IPS DF 4.7 (cell line): ENCODE data around the gene RNF11.

Experiments used
- DNase-seq: peaks from one replicate; pipeline ENCODE4 v3.0.0-alpha.2; 2013; ENCODE audit warnings: low spot score; ENCODE audit errors: extremely low read depth

RNF11 gene

GRCh38 chr1:51263147-51263877, 27.2 kb downstream of the RNF11 start:
- no peak for DNase-seq

DNA sequence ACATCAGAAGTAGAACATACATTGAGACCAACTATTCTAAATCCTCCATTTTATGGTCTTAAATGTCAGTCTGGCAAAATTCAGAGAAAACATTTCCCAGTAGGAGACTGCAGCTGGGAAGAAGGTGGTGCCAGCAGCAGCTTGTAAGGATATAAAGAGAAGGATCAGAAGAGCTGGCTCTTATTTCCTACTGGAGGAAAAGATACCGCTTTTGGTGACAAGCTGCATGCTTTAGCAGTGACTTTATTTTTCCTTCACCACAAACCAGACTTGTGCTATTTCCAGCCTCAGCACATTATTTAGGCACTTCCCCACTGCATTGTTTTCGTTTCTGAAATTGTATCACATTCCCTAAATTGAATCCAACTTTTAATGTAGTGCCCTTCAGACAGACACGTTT, 28.4 kb downstream of the RNF11 start:
- no peak for DNase-seq

DNA sequence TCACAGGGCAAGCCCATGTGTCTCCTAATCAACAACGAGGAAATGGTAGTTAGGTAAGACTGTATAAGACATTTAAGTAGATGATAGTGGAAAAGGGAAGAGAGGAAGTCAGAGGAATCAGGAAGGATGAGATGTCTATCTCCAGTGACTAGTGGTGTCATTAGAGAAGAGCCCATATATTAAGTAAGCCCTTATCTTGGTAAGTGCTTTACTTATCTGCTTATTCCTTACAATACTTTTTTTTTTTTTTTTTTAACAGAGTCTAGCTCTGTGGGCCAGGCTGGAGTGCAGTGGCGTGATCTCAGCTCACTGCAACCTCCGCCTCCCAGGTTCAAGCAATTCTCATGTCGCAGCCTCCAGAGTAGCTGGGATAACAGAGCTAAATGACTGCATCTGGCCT, 29.5 kb downstream of the RNF11 start:
- no peak for DNase-seq

GRCh38 chr1:51266181-51266580, 30.1 kb downstream of the RNF11 start:
- DNase-seq: no peak

DNA sequence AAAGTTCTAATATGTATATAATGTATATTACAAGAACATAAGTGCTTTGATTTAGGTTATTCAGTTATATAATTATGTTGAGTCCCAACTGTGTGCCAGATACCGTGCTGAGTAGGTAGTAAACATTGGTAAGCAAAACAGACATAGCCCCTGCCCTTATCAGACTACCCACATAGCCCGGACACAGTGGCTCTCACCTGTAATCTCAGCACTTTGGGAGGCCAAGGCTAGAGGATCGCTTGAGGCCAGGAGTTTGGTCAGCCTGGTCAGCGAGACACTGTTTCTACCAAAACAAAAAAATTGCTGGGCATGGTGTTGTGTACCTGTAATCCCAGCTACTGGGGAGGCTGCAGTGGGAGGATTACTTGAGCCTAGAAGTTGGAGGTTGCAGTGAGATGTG, 30.7 kb downstream of the RNF11 start:
- no peak for DNase-seq

- no peak for DNase-seq
These were observed 32.6 kb downstream of the RNF11 start for GRCh38 chr1:51268634-51269033.

GRCh38 chr1:51270751-51271150, 34.7 kb downstream of the RNF11 start:
- no peak for DNase-seq

GRCh38 chr1:51272916-51273315, 36.8 kb downstream of the RNF11 start:
- DNase-seq: no peak

- no peak for DNase-seq
These were observed 38.6 kb downstream of the RNF11 start for GRCh38 chr1:51274676-51275075.

- no peak for DNase-seq
These were observed 40.2 kb downstream of the RNF11 start for GRCh38 chr1:51276286-51276685.

- DNase-seq: no peak
These were observed 44.4 kb downstream of the RNF11 start for GRCh38 chr1:51280321-51280978.

DNA sequence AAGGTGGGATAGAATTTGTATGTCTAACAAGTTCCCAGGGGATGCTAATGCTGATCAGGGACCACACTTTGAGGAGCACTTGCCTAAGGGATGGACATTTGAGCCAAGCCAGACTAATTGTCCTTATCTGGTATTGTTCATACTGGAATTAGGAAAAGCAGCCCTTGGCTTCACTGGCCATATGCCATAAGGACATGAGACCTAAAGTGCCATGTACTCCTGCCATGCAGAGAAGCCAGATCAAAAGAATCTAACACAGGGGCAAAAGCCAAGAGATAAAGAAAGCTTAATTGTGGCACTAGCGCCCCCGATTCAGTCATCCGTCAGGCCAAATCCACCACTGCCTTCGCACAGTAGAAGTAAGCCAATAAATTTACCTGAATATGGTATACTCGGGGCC, 45.7 kb downstream of the RNF11 start:
- no peak for DNase-seq

DNA sequence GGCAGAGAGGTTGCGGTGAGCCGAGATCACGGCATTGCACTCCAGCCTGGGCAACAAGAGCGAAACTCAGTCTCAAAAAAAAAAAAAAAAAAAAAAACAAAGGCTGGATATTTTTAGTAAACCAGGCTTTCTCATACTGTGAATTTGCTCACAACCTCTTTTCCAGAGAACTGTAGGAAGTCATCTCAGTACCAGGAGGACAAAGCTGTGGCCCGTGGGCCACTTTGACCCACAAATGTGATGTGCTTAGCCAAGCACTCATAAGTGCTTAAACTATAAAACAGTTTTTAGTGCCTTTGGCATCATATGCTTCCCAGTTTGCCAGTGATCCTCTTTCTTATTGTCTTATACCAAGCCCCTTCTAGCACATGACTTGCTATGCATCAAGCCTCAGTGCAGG, 46.5 kb downstream of the RNF11 start:
- no peak for DNase-seq

- no peak for DNase-seq
These were observed 47.9 kb downstream of the RNF11 start for GRCh38 chr1:51283979-51284378.

GRCh38 chr1:51284487-51284954, 48.4 kb downstream of the RNF11 start:
- DNase-seq: no peak

- DNase-seq: no peak
These were observed 49.0 kb downstream of the RNF11 start for GRCh38 chr1:51285055-51285454.

DNA sequence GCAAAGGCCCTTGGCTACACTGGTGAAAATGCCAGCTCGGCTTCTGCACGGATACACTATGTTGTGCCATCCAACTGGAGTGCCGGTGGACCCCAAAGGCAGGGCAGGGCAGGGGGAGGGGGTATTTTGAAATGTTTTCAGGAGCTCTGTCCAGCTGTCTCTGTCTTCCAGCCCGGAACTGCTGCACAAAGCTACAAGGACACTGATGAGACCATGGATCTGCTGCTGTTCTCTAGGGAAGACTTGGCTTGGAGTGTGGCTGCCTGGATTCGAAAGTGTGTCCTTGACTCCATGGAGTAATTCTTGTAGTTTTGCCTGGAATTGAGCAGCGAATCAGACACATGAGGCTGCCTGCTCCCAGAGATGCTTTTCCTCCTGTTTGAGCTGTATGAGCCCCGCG, 51.9 kb downstream of the RNF11 start:
- DNase-seq: no peak

DNA sequence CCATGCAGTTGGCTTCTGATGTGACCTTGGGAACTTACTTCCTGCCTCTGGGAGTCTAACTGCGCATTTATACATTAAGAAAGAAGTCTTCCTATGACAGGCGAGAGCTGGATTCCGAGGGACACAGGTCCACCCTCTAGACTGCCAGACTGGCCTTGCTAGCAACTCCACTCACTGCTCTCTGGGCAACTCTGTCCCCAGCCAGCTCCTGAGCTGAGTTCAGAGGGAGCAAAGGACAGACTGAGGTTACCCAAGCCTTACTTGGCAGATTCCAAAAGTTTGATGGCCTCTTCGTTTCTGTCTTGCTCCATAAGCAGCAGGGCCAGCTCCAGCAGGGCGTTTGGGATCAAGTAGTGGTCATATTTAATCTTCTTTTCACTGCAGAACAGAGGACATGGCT, 52.5 kb downstream of the RNF11 start:
- DNase-seq: no peak

DNA sequence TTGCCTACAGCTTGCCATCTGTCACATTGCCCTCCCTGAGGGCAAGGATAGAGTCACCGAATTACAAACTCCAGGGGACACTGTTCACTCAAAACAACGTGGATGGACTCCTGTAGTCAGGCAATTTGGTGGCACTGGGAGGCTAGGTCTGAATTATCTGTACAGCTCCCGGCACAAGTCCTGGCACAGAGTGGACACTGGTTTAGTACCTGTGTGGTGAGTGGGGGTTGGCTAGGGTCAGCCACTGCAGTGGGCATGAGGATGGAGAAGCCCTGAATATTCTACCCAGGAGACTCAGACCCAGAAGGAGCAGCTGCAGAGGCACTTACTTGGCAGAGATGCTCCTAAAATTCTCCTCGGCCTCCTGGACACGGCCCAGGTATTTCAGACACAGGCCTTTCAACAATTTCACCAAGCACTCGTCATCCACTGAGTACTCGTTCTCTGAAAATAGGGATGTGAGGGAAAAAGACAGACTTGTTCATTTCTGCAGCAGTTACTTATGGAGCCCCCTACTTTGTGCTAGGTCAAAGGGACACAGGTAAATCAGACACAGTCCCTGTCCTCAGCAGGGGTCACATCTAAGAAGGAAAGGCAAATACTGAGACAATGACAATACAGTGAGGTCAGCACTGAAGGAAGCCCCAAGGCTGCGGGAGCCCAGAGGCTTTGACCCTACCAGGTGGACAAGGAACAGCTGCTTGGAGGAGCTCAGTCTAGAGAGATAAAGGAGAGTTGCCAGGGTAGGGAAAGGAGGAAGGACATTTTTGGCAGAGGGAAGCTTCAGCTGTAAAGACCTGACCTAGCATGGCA, 53.8 kb downstream of the RNF11 start:
- no peak for DNase-seq

DNA sequence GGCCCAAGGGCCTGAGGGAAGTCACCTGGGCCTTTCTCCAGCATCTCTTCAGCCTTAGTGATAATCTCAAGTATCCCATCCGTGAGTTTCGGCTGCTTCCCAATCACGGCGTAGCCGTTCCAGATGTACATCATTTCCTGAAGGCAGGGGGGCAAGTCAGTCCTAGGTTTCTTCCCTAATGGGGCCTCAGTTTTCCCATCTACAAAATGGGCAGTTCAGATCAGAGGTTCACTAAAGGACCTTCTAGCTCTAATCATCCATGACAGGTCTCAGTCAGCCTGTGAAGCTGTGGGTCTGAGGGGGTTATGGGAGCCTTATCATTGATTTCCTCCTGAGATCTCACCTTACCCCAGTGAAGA, 54.4 kb downstream of the RNF11 start:
- DNase-seq: no peak

DNA sequence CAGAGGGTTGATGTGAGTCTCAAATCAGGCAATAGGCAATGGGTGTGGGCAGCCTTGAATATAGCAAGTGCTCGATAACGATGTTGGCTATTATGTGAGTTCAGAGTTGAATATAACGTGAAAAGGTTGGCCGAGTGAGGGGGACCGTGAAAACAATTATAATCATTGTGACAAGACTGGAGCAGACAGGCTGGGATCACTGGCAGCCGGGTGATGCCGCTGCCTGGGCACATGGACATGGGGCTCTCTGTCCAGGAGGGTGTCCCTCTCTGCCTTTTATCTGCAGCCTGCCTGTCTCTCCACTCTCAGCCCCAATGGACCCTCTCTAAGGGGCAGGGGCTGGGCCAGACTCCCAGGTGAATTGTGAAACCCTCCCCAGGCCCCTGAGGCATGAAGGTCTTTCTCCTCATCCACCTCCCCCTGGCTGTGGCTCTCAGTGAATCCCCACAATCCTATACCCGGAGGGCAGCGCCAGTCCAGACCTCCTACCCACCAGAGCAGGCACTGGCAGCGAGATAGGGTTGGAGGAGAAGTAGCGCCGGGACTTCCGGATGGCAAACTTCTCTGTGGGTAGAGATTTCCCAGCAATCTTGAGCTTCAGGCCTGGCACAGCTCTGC, 57.9 kb downstream of the RNF11 start:
- no peak for DNase-seq
